HCT116 (cell line): Measurements from ENCODE around the gene SPIRE2.

ENCODE experiments used
- CEBPB ChIP-seq: IDR thresholded peaks from 2 replicates; pipeline ENCODE4 v1.6.1; 2012; ENCODE audit warnings: low read depth
- CTCF ChIP-seq, 3 experiments: fragments of 200-600 bp in 1 of 3; sonication (generic) in 1 of 3; IDR thresholded peaks in 2 of 3; conservative IDR thresholded peaks in 1 of 3; 2 replicates each; pipeline ENCODE4 v1.5.1; 2012 to 2017; ENCODE audit warnings: low read depth in 2 of 3, low read length in 2 of 3, antibody characterized with exemption in 1 of 3, borderline replicate concordance in 1 of 3, control low read depth in 1 of 3, mild to moderate bottlenecking in 1 of 3, mixed read lengths in 1 of 3, mixed run types in 1 of 3, moderate library complexity in 1 of 3; ENCODE audit not compliant: insufficient read depth in 1 of 3
- EZH2 ChIP-seq: fragments of 200-600 bp; sonication (generic); IDR thresholded peaks from 2 replicates; pipeline ENCODE4 v1.6.1; 2017; ENCODE audit warnings: antibody characterized with exemption, mixed run types
- JUND ChIP-seq: IDR thresholded peaks from 2 replicates; pipeline ENCODE4 v1.6.1; 2012
- POLR2A ChIP-seq: IDR thresholded peaks from 2 replicates; pipeline ENCODE4 v1.7.0; 2011; ENCODE audit warnings: borderline replicate concordance; ENCODE audit not compliant: insufficient read depth, insufficient read length; ENCODE audit errors: extremely low read depth
- POLR2AphosphoS5 ChIP-seq: IDR thresholded peaks from 2 replicates; pipeline ENCODE4 v1.6.1; 2011; ENCODE audit warnings: mild to moderate bottlenecking, low read depth, low read length, moderate library complexity
- RAD21 ChIP-seq: IDR thresholded peaks from 2 replicates; pipeline ENCODE4 v1.6.1; 2012; ENCODE audit warnings: low read depth, mild to moderate bottlenecking
- SIN3A ChIP-seq: IDR thresholded peaks from 2 replicates; pipeline ENCODE4 v1.6.1; 2012; ENCODE audit warnings: low read depth
- SP1 ChIP-seq: IDR thresholded peaks from 2 replicates; pipeline ENCODE4 v1.6.1; 2012; ENCODE audit warnings: low read depth
- SRF ChIP-seq: IDR thresholded peaks from 2 replicates; pipeline ENCODE4 v1.6.1; 2012; ENCODE audit warnings: low read depth
- TCF7L2 ChIP-seq: IDR thresholded peaks from 2 replicates; pipeline ENCODE4 v1.7.0; 2011; ENCODE audit warnings: borderline replicate concordance, inconsistent platforms; ENCODE audit not compliant: insufficient read depth, insufficient read length; ENCODE audit errors: extremely low read depth
- ZNF274 ChIP-seq: fragments of 200-500 bp; sonication (Bioruptor generic); IDR thresholded peaks from 2 replicates; pipeline ENCODE4 v1.6.1; 2014; ENCODE audit warnings: mild to moderate bottlenecking, low read depth, low read length, inconsistent platforms
- TF ChIP-seq, protein P1 (sequence below): IDR thresholded peaks from 2 replicates; pipeline ENCODE4 v1.6.1; 2012; ENCODE audit warnings: low read depth

DNA sequence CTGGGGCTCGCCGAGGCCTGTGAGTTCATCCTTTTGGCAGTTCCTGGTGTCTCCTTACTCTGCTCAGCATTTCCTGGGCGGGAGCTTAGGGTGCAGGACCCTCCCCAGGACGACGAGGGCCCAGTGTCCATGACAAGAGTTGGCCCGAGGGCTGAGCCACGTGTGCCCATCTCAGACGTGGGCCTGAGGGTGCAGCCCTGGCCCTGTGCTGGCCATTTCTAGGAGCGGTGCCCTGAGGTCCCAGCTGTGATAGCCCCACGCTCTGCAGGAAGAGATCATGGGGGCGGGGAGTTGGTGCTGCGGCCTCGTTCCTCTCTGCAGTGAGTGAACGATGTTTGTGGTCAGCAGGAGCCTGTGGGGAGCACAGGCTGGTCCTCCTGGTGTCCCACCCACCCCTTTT is 84.4 kb downstream of the SPIRE2 start:
- TF ChIP-seq CTCF (IDR thresholded peaks at IDR 0.05 in 2 of 3, conservative IDR thresholded peaks at IDR 0.05 in 1 of 3; ENCODE audit: borderline replicate concordance in 1 of 3, insufficient read depth in 1 of 3, low read depth in 2 of 3, low read length in 2 of 3) (no peak), SRF (no peak), POLR2AphosphoS5 (no peak), RAD21 (no peak), EZH2 (no peak), SIN3A (no peak), TCF7L2 (no peak), POLR2A (no peak), ZNF274 (no peak), CEBPB (no peak), SP1 (no peak), JUND (no peak)
- TF ChIP-seq, protein P1, sequence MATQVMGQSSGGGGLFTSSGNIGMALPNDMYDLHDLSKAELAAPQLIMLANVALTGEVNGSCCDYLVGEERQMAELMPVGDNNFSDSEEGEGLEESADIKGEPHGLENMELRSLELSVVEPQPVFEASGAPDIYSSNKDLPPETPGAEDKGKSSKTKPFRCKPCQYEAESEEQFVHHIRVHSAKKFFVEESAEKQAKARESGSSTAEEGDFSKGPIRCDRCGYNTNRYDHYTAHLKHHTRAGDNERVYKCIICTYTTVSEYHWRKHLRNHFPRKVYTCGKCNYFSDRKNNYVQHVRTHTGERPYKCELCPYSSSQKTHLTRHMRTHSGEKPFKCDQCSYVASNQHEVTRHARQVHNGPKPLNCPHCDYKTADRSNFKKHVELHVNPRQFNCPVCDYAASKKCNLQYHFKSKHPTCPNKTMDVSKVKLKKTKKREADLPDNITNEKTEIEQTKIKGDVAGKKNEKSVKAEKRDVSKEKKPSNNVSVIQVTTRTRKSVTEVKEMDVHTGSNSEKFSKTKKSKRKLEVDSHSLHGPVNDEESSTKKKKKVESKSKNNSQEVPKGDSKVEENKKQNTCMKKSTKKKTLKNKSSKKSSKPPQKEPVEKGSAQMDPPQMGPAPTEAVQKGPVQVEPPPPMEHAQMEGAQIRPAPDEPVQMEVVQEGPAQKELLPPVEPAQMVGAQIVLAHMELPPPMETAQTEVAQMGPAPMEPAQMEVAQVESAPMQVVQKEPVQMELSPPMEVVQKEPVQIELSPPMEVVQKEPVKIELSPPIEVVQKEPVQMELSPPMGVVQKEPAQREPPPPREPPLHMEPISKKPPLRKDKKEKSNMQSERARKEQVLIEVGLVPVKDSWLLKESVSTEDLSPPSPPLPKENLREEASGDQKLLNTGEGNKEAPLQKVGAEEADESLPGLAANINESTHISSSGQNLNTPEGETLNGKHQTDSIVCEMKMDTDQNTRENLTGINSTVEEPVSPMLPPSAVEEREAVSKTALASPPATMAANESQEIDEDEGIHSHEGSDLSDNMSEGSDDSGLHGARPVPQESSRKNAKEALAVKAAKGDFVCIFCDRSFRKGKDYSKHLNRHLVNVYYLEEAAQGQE, result no peak
